ENCODE measurements around the gene EXOSC5.
"Not testable (repeated sequence)": the region's sequence is repeated elsewhere in the genome, so short reads cannot be mapped to it uniquely, and the experiment has no call there.

EXOSC5 gene

DNA sequence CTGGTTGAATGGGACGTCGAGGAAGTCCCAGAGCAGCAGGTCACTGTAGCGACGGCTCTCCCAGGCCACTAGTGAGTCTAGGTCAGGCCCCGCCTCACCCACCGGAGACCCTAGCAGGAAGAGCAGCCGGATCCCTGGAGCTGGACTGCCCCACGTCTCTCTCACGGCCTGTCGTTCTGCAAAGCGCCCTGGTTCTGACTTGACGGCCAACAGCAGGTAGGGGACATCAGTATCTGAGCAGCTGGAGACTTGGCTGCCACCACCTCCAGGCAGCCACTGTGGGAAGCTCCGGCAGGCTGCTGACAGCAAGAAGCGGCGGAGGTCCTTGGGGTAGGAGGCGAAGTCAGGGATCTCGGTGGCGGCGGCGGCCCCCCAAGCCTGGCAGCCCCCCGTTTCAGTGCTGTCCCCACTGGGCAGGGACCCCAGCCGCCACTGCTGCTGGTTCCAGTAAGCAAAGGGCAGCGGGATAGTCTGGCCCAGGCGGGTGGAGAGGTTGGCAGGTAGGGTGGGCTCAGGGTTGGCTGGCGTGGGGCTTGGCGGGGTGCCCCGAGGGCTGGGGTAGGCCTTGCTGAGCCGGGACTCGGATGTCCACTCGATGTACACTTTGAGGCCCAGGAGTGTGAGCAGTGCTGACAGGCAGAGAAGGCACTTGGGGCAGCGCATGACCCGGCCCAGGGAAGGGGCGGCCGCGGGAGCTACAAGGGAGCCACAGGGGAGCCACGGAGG, 29.1 kb upstream of the EXOSC5 start:
- no peak for DNase-seq

DNA sequence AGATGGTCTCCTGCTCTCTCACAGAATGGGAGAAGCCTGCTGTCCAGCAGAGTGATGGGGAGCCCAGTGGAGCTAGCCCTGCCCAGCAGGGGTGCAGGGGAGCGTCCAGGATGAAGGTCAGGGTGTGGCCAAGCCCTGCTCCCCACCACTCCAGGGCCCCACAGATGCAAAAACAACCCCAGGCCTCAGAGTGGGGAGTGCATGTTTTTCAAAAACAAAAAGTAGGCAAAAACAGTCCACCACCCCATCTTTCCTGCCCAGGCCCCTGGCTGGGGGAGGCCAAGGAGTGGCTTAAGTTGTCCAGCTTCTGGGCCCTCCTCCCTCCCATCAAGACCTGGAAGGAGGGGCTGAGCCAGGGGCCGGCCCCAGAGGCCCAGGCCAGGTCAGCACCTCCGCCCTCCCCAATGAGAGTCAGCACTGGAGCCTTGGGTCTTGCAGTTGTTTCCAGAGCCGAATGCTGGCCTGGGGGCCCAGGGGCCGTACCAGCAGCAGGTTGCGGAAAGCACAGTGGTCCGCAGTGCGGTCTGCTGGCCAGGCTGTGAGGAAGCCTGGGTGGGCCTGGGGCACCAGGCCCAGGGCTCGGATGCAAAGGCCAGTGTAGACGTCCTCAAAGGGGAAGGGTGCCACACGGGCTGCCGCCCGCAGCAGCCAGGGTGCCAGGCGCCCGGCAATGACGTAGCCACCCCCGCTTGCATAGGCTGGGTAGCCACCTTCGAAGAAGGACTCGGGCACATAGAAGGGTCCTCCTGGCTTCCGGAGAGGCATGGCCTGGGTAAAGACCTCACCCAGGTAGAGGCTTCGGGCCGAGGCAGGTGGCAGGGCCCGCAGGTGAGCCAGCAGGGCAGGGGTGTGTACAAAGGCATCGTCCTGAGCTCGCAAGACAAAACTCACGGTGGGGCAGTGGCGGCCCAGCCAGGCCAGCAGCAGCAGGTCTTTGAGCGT, 28.3 kb upstream of the EXOSC5 start:
- DNase-seq = no peak

DNA sequence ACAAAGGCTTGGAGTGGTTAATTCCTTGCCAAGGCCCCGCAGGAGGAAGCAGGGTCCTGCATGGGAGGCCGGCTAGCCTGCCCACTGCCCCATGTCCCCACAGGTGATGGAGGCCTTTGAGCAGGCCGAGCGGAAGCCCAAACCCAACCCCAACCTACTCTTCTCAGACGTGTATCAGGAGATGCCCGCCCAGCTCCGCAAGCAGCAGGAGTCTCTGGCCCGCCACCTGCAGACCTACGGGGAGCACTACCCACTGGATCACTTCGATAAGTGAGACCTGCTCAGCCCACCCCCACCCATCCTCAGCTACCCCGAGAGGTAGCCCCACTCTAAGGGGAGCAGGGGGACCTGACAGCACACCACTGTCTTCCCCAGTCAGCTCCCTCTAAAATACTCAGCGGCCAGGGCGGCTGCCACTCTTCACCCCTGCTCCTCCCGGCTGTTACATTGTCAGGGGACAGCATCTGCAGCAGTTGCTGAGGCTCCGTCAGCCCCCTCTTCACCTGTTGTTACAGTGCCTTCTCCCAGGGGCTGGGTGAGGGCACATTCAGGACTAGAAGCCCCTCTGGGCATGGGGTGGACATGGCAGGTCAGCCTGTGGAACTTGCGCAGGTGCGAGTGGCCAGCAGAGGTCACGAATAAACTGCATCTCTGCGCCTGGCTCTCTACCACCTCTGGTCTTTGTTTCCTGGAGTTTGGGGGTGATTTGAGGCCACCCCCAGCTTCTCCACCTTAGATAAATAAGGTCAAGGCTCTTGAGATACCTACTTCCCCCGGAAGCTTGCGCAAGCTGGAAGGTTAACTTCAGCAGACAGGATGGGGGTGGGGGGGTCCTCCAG, 27.4 kb upstream of the EXOSC5 start:
- DNase-seq = no peak

DNA sequence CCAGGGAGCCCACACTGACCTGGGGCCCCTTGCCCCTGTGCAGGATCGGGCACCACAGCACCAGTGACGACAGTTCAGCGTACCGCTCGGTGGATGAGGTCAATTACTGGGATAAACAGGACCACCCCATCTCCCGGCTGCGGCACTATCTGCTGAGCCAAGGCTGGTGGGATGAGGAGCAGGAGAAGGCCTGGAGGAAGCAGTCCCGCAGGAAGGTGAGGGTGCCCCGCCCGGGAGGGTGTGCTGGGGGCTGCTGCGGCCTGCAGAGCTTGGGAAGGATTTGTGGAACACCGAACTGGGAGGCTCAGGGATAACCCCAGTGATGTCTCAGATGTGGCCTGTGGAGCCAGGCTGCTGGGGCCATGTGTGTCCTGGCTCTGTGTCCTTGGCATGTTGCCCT, 25.8 kb upstream of the EXOSC5 start:
- DNase-seq = no peak

DNA sequence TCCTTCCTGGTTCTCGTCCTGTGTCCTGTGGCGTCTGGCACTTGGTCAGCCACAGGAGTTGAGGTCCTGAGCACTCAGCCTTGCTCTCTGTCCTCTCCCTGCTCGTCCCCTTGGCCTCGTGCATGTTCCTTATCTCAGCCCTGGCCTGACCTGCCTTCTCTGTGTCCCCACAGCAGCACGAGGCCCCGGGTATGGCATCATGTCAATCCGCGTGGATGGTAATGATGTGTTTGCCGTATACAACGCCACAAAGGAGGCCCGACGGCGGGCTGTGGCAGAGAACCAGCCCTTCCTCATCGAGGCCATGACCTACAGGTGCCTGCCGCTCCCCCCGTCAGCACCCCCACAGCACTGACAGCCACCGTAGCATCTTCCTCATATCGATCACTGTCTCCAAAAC, 25.3 kb upstream of the EXOSC5 start:
- DNase-seq = no peak

DNA sequence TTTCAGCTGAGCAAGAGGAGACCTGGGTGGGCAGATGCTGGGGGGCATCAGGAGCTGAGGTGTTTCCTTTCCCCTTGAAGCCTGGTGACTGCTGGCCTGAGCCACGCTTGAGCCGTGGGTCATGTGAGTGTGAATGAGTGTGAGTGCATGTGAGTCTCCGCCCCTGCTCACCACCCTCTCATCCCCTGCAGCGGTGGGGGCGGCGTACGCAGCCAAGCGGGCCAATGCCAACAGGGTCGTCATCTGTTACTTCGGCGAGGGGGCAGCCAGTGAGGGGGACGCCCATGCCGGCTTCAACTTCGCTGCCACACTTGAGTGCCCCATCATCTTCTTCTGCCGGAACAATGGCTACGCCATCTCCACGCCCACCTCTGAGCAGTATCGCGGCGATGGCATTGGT, 24.8 kb upstream of the EXOSC5 start:
- no peak for DNase-seq

DNA sequence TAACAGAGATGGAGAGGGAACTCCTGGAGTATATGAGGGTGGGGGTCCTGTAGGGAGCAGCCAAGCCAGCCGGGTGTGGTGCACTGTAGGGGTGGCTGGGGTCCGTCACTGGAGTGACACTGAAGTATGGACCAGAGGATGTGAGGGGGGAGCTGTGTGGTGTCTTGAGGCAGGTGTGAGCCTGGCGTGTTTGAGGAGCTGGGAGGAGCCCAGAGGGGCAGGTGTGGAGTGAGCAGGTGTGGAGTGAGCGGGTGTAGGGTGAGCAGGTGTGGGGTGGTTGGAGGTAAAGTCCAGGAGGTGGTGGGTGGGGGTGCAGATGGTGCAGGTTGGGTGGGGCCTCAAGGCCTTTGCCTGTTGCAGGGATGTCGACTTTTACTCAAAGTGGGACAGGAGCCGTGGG, 24.2 kb upstream of the EXOSC5 start:
- DNase-seq = no peak

DNA sequence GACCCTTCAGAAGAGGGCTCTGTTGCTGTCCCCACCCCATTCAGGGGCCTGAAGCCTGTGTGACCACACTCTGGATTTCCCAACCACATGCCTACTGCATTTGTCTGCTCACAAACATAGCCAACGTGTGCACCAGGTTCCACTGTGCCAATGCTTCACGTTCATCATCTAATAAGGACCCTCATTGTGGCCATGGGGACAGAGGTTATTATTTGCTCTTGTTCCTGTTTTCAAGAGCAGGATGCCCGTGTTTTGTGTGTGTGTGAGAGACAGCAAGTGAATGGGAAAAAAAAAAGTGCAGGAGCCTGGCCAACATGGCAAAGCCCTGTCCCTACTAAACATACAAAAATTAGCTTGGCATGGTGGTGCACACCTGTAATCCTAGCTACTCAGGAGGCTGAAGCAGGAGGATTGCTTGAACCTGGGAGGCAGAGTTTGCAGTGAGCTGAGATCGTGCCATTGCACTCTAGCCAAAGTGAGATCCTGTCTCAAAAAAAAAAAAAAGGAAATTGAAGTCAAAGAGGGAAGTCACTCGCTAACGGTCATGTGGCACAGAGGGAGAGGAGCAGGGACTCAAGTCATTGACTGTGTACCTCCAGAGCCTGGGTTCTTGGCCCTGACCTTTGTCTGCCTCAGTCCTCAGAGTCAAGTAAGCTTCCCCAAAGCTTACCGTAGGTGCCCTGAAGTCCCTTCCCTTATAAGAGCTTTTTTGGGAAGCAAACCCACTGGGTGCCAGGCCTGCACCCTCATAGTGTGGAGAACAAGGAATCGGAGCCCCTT, 23.1 kb upstream of the EXOSC5 start:
- DNase-seq = no peak

DNA sequence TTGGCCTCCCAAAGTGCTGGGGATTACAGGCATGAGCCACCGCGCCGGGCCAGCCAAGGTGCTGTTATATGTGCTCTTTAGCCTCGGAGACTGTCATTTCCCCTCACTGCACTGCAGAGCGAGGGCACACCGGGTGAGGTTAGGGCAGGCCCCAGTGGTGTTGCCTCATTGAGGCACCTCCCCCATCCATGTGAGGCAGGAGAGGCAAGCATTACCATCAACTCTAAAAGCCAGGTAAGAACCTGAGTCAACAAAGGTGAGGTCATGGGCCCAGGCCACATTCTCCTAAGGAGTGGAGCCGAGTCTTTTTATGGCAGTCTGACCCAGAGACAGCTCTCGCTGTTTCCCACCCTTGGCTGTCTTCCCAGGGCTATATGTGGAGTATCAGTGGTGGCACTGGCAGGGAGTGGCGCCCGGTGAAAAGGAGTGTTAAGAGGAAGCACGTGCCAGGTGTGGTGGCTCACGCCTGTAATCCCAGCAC, 19.1 kb upstream of the EXOSC5 start:
- no peak for DNase-seq

DNA sequence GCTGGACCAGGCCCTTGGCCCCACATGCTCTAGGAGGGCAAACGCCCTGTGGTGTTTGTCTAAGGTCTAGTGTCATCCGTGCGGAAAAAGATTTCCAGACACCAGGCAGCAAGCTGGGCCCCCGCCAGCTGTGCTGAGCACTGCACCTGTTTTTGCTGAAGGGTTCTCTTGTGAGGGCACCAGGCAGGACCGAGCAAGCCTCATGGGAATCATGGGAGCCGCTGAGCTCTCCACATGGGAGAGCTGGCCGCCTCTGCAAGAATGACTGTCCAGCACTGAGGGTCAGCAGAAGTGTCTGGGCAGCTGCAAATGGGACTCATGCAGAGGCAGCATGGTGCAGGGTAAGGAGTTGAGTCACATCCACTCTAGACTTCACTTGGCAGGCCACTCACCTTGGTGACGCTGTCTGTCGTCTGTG, 18.0 kb upstream of the EXOSC5 start:
- no peak for DNase-seq

DNA sequence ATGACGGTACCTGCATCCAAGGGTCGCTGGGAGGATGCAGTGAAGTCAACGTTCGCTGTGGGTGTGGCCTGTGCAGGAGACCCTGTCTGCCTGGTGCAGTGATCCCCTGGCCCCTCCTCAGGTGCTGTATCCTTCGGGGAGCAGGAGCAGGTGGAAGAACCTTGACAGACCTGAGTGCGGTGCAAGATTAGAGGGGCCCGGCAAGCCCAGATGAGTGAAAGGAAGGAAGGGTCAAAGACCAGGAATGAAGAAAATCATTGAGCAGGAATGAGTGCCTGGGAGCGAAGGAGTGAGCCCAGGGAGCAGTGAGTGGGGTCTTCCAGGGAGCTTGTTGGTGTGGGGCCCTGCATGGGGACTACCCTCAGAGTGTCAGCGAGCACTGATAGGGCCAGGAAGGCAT, 17.3 kb upstream of the EXOSC5 start:
- DNase-seq = no peak

DNA sequence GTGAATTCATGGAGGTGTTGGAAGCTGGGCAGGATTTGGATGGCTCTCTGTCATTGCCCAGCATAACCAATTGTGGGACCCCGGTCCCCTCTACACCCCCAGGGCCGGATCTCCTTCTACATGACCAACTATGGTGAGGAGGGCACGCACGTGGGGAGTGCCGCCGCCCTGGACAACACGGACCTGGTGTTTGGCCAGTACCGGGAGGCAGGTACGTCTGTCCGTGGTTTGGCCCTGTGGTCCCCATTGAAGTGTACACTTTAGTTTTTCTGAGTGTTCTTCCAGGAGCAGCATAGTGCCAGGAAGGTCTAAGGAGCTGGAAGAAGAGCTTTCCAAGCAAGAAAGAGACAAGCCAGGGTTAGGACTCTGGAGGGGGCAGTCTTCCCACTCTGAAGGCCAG, 16.8 kb upstream of the EXOSC5 start:
- no peak for DNase-seq

DNA sequence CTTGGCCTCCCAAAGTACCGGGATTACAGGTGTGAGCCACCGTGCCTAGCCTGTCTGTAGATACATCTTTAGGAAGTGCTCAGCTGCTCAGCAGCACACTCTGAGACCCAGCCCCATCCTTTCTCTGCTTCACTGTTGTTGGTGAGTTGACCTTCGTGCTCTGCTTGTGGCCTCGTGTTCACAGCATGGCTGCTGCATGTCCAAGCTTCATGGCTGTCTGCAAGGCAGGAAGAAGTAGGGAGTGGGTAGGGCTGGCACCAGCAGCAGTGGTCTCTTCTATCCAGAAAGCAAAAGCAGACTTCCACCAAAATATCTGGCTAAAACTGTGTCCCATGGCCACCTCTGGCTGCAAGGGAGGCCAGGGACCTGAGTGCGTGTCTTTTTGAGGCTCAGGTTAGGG, 15.8 kb upstream of the EXOSC5 start:
- DNase-seq = no peak

DNA sequence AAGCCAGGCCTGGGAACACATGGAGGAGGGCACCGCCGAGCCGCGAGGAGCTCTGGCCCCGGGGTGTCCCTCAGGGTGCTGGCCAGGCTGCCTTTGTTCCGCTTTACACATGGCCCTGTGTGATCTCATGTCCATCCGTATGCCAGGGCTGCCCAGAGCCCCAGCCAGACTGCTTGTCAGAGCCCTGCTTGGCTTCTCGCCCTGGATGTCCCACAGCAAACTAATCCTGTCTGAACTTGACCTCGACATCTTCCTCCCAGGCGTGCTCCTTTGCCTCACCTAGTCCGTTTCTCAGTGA, 14.8 kb upstream of the EXOSC5 start:
- no peak for DNase-seq

DNA sequence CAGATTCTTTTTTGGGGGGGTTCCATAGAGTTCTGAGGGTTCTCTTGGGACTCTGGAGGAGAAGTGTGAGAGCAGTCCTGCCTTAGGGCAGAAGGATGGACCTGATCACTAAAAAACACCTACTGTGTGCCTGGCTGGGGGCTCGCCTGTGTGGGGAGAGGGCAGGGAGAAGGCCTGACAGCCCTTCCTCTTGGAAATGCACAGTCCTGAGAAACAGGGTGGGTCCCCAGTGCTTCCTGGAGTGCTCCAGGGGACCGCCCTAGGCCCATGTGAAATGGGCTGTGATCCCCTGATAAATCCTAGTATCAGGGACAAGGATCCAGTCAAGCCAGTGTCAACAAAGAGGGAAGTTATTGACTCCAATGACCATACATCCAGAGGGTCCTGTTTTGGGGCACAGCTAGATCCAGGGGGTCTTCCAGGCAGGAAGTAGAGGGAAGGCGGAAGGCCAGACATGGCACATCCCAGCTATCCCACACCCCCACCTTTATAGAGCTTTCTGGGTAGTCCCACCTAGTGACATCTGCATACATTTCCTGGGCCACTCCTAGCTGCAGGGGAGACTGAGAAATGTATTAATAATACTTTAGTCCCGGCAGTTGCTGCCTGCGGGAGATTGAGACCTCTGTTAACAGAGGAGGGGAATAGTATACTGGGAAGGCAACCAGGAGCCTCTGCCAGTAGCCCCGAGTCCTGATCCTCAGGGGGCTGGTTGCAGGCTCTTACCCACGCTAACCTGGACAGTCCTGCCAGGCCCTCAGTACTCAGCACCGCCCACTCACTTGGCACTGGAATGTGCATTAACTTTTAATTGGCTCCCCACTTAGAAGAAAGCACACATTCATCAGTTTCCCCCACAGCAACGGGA, 14.2 kb upstream of the EXOSC5 start:
- no peak for DNase-seq

DNA sequence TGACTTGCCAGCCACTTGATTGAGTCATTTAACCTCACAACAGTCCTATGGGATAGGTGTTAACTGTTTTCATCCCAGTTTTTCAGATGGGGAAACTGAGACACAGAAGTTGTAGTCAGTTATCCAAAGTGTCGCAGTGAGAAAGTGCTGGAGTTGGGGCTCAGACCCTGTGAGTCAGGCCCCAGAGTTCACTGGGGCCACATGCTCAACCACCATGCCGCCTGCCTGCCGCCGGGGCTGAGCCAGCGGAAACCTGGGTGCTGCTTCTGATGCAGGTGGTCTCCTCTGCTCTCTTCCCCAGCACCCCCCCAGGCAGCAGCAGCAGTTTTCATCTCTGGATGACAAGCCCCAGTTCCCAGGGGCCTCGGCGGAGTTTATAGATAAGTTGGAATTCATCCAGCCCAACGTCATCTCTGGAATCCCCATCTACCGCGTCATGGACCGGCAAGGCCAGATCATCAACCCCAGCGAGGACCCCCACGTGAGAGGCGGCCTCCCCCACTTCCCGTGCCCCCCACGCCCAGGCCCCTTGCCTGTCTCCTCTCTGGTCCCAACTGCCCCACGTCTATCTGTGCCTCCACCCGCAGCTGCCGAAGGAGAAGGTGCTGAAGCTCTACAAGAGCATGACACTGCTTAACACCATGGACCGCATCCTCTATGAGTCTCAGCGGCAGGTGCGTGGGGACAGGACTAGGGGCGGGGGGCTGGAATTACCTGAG, 13.3 kb upstream of the EXOSC5 start:
- DNase-seq = no peak

DNA sequence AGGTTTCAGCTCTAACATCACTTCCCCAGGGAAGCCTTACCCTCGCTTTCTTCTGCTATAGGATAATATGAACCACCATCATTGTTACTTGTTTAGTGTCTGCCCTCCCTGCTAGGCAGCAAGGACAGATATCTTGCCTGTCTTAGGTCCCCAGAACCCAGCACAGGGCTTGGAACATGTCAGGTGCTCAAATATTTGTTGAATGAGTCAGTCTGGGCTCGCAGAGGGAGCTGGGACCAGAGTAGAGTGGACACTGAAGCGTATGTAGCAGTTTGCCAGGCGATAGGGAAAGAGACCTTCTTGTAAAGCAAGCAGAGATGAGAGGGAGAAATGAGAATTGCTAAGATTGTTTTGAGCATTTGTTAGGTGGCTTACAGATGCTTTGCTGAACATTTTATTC, 12.1 kb upstream of the EXOSC5 start:
- no peak for DNase-seq

DNA sequence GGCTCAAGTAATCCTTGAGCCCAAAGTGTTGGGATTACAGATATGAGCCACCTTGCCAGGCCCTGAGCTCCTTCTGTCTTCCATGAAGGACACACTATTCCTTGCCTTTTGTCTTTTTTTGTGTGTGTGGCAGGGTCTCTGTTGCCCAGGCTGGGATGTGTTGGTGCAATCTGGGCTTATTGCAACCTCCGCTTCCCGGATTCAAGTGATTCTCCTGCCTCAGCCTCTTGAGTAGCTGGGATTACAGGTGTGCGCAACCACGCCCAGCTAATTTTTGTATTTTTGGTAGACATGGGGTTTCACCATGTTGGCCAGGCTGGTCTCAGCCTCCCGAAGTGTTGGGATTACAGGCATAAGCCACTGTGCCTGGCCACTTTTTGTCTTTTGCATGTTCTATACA, 11.7 kb upstream of the EXOSC5 start:
- DNase-seq = not testable (repeated sequence)

DNA sequence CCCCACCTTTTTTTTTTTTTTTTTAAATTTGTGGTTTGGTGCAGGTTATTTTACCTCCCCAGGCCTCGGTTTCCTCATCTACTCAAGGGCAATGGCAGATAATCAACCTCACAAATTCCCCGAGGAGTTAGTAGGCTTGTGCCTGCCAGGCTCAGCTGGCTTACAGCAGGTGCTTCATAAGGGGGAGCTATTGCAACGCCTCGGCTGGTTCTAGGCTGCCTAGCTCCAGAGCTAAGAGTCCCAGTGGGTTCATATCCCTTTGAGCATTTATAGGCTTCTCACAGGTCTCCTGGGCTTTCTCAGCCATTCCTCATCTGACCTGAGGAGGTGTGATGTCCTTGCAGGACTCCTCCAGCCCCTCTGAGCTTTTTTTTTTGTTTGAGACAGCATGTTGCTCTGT, 11.1 kb upstream of the EXOSC5 start:
- DNase-seq = no peak

DNA sequence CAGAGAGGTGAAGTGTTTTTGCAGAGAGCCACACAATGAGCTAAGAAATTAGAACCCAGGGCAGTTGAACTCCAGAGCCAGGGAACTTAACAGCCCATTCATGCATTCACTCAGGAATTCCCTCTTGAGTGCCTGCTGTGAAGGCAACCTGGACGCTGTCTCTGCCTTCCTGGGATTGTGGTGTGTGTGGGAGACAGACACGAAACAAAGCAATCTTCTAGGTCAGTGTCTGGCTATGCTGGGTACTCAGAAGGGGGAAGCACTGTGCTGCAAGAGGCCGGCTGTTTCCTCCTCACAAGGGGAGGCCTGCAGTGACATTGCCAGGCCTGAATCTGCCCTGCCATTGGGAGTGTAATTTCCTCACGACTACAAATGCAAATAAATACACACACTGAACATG, 10.1 kb upstream of the EXOSC5 start:
- no peak for DNase-seq

DNA sequence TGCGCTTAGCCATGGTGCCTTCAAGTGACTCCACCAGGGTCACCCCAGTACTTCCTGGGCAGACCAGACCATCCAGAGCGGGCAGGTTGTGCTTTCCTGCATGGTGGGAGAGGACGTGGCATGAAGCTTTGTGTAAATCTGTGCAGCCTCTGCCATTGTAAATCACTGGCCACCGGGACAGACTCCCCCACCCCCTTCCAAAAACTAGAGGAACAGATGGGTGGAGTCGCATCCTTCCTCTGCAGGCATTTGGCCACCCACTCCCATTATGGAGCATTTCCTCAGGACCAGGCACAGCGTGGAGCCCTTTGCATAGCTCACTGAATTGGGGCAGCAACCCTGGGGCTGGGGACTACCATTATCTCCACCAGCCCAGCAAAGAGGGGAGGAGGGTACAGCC, 8.6 kb upstream of the EXOSC5 start:
- no peak for DNase-seq

All from fibroblast of skin of right quadriceps (primary cell).